Measurements from ENCODE around the gene POLR2B. TPM values are rescaled to one million over a fixed set of nuclear protein-coding genes. Genes with fewer than 3 reads are reported as not detected.

The POLR2B gene
- total and polyA plus RNA-seq, 2 of the 4 experiments (the other 2 are of a cell fraction): 74.0 to 106 TPM

GRCh38 chr4:57055886-57056285 lies 77.2 kb downstream of the POLR2B start:
- Histone ChIP-seq H4K8ac (ENCODE audit: low read depth in 2 of 2, low read length in 2 of 2) (peak overlapping the region in 1 of 2 experiments; percentile 10; a peak in 1 of 4 replicates), H4K20me1 (ENCODE audit: insufficient read depth, low read length) (no peaks in the 10 kb centered on the region)
- in situ Hi-C loops (cut with MboI; ENCODE audit: low sequenced_read_pairs): no loop called here

More at GRCh38 chr4:57055886-57056285, 77.2 kb downstream of the POLR2B start:
- Histone ChIP-seq H3K56ac (ENCODE audit: extremely low read depth, insufficient read depth, low read length) (no peak overlapping the region), H4K5ac (ENCODE audit: low read depth, low read length) (peak overlapping the region; percentile 18), H3K4me1 (ENCODE audit: control insufficient read depth, insufficient read depth, low read length) (peaks cover 10% of the 10 kb centered on the region), H2BK120ac (ENCODE audit: low read depth, low read length) (peak overlapping the region; percentile 65; the same call in 1 of the 2 replicates), H3K4me3 (ENCODE audit: insufficient read depth, low read depth, low read length) (no peak overlapping the region), H2BK20ac (ENCODE audit: low read depth, low read length) (0 out of 2 replicates have a peak overlapping the region, but pooled peaks have one; percentile 11), H3K27me3 (ENCODE audit: control insufficient read depth, insufficient read depth, low read length) (no peaks in the 10 kb centered on the region), H3K9me1 (ENCODE audit: insufficient read depth, low read length) (peaks cover 23% of the 10 kb centered on the region), H3K9me3 (ENCODE audit: control insufficient read depth, insufficient read depth, low read length) (no peaks in the 10 kb centered on the region), H3K27ac (ENCODE audit: insufficient read depth, low read length) (no peak overlapping the region), H3K4me2 (ENCODE audit: low read depth, low read length) (no peak overlapping the region), H4K91ac (ENCODE audit: insufficient read depth, low read depth, low read length) (no peak overlapping the region; the same call in 1 of the 2 replicates), H2AK9ac (replicated peaks; ENCODE audit: low read depth, low read length, poor library complexity) (no peak overlapping the region), H2BK5ac (ENCODE audit: low read depth, low read length, poor library complexity, severe bottlenecking) (no peak overlapping the region), H3K4ac (ENCODE audit: low read depth, low read length) (peak overlapping the region; percentile 77; the same call in 1 of the 2 replicates), H3K79me1 (ENCODE audit: low read depth in 1 of 2, low read length in 2 of 2) (peaks cover 17 to 86% of the 10 kb centered on the region in 2 experiments), H2BK15ac (ENCODE audit: low read depth, low read length) (peak overlapping the region; percentile 44; the same call in 1 of the 3 replicates), H2AK5ac (ENCODE audit: low read depth, low read length) (no peak overlapping the region), H3K36me3 (ENCODE audit: control insufficient read depth, insufficient read depth, low read length) (peaks cover 4% of the 10 kb centered on the region; the same call in 1 of the 2 replicates), H3K9ac (ENCODE audit: low read depth, low read length) (peak overlapping the region; percentile 34; the same call in 1 of the 2 replicates), H3K18ac (ENCODE audit: low read depth, low read length) (0 out of 2 replicates have a peak overlapping the region, but pooled peaks have one; percentile 47), H2AFZ (replicated peaks; ENCODE audit: low read length, poor library complexity) (no peak overlapping the region), H3K23ac (ENCODE audit: low read depth, low read length) (peak overlapping the region; percentile 49), H3K14ac (replicated peaks; ENCODE audit: low read depth, low read length) (peak overlapping the region; percentile 84; the same call in 1 of the 2 replicates)
- BruUV-seq (replicated peaks): no TSS peak
- no peak for TF ChIP-seq FOS (IDR thresholded peaks at IDR 0.05; ENCODE audit: low read depth, low read length)
- no peak for TF ChIP-seq CTCF (conservative IDR thresholded peaks at IDR 0.05; ENCODE audit: low read depth, low read length)
- no peak for TF ChIP-seq CHD1 (IDR thresholded peaks at IDR 0.05; ENCODE audit: low read depth, low read length)
- TF ChIP-seq BHLHE40 (IDR thresholded peaks at IDR 0.05; ENCODE audit: low read depth, low read length): no peak
- TF ChIP-seq ELK1 (IDR thresholded peaks at IDR 0.05; ENCODE audit: borderline replicate concordance, low read depth, low read length): no peak
- TF ChIP-seq CEBPB (IDR thresholded peaks at IDR 0.05; ENCODE audit: low read depth, low read length): no peak
- TF ChIP-seq MAZ (IDR thresholded peaks at IDR 0.05; ENCODE audit: borderline replicate concordance, low read depth, low read length): no peak
- no peak for TF ChIP-seq NFE2L2 (IDR thresholded peaks at IDR 0.05; ENCODE audit: low read depth, low read length)
- TF ChIP-seq RAD21 (IDR thresholded peaks at IDR 0.05; ENCODE audit: low read length): no peak
- TF ChIP-seq USF2 (IDR thresholded peaks at IDR 0.05; ENCODE audit: low read depth, low read length): no peak
- TF ChIP-seq RCOR1 (IDR thresholded peaks at IDR 0.05; ENCODE audit: insufficient replicate concordance, low read length): no peak
- CTCF ChIA-PET: no interaction called here
- WGBS, 2 experiments (ENCODE audit: extremely low coverage in 2 of 2, insufficient read length in 1 of 2): 45% methylated on average over 4 of the region's 14 CpGs; no CpG with 5 or more reads in 1 of the 2 experiments
- intact Hi-C loops (cut with micrococcal nuclease): no loop called here
- POLR2A ChIA-PET (ENCODE audit: unreplicated experiment): no interaction called here
- DNase-seq (no peak), ATAC-seq (ENCODE audit: low read depth) (no peak)
- dilution Hi-C loops (cut with HindIII; ENCODE audit: low sequenced_read_pairs, unreplicated experiment): no loop called here

Data from IMR-90 (cell line).